WERI-Rb-1 (cell line): ENCODE measurements around the gene IMMP2L.

Experiments
- DNase-seq: peaks from one replicate; pipeline ENCODE4 v3.0.0-alpha.2; 2020
- H3K27ac ChIP-seq: fragments of 250-450 bp; sonication (Bioruptor Pico); 2 replicates; pipeline ENCODE4 v1.5.1; 2020; ENCODE audit warnings: mild to moderate bottlenecking, moderate library complexity
- H3K27me3 ChIP-seq: fragments of 250-450 bp; sonication (Bioruptor Pico); 2 replicates; pipeline ENCODE4 v1.5.1; 2021; ENCODE audit warnings: mild to moderate bottlenecking, low read depth, moderate library complexity; ENCODE audit not compliant: insufficient read depth, severe bottlenecking
- H3K36me3 ChIP-seq: fragments of 250-450 bp; sonication (Bioruptor Pico); 2 replicates; pipeline ENCODE4 v1.5.1; 2020; ENCODE audit warnings: mild to moderate bottlenecking, moderate library complexity
- H3K4me3 ChIP-seq: 2 replicates; pipeline ENCODE4 v1.5.1; 2011; ENCODE audit warnings: low read depth, mild to moderate bottlenecking, control low read depth, low read length
- H3K9me3 ChIP-seq: fragments of 250-450 bp; sonication (Bioruptor Pico); 2 replicates; pipeline ENCODE4 v1.5.1; 2021; ENCODE audit warnings: mild to moderate bottlenecking, moderate library complexity; ENCODE audit not compliant: severe bottlenecking
- TF ChIP-seq, protein P1 (sequence below): IDR thresholded peaks from 2 replicates; pipeline ENCODE4 v1.5.1; 2011; ENCODE audit warnings: low read depth, mild to moderate bottlenecking, control low read depth, inconsistent platforms, low read length

Gene IMMP2L

DNA sequence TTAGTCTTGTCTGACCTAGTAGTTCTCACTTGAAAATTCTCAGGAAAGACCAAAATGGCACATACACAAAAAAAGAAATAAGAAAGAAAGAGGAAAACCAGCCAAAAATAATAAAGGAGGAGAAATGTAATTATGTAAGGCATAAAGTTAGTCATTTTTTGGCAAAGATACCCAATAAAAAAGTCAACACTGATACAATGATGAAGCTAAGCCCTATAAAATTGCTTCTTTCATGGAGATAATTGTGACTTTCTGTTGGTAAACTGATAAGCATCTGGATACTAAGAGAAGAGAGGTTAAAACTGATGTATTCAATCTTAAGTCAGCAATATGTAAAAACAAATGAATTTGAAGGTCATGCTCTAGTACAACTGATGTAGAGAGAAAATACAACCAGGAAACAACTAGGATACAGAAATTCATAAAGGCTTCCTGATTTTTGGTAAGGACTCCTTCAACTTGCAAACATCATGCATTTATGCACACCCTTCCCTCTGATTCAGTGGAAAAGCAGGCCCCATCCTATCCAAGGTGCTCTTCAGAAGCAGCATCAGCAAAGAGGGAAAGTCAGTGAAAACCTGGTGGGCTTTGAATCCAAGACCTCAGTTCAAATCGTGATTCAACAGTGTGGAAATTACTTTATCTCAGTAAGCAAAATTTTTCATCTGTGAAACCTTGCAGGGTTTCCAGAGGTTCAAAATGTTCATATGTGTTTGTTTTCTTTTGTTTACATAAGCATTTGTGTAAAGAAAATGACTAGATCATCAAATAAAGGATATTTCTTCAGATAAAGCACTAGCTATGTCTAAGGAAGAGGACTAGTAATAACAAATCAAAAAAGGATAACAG is 32.6 kb downstream of the IMMP2L start:
- H3K27ac ChIP-seq, result no peak overlapping the region
- no peaks in the 10 kb centered on the region for H3K9me3 ChIP-seq
- TF ChIP-seq, protein P1, sequence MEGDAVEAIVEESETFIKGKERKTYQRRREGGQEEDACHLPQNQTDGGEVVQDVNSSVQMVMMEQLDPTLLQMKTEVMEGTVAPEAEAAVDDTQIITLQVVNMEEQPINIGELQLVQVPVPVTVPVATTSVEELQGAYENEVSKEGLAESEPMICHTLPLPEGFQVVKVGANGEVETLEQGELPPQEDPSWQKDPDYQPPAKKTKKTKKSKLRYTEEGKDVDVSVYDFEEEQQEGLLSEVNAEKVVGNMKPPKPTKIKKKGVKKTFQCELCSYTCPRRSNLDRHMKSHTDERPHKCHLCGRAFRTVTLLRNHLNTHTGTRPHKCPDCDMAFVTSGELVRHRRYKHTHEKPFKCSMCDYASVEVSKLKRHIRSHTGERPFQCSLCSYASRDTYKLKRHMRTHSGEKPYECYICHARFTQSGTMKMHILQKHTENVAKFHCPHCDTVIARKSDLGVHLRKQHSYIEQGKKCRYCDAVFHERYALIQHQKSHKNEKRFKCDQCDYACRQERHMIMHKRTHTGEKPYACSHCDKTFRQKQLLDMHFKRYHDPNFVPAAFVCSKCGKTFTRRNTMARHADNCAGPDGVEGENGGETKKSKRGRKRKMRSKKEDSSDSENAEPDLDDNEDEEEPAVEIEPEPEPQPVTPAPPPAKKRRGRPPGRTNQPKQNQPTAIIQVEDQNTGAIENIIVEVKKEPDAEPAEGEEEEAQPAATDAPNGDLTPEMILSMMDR, result no peak
- no peak overlapping the region for H3K4me3 ChIP-seq
- no peak for DNase-seq
- H3K36me3 ChIP-seq, result no peaks in the 10 kb centered on the region
- no peaks in the 10 kb centered on the region for H3K27me3 ChIP-seq

- no peak overlapping the region for H3K4me3 ChIP-seq
- no peaks in the 10 kb centered on the region for H3K36me3 ChIP-seq
- no peak for DNase-seq
- no peaks in the 10 kb centered on the region for H3K9me3 ChIP-seq
- TF ChIP-seq, protein P1, result no peak
- no peak overlapping the region for H3K27ac ChIP-seq
- no peaks in the 10 kb centered on the region for H3K27me3 ChIP-seq
These were observed 34.0 kb downstream of the IMMP2L start for GRCh38 chr7:111528331-111528730.

DNA sequence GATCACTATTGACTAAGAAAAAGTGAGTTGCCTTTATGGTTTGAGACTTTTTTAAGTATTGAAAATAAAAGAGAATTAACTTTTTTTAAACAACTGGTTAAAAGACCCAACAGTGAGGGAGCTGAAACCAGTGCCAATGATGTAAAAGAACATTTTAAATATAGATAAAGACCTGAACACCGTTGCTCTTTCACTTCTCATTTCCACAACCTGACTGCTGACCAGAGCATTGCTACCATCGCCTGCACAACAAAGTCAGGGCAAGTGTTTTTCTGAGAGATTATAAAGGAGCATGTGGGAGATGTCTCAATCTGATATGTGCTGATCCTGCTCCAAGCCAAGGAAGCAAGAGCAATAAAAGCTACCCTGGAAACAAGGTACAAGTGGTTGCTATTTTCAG is 34.7 kb downstream of the IMMP2L start:
- TF ChIP-seq, protein P1, result no peak
- H3K36me3 ChIP-seq, result no peaks in the 10 kb centered on the region
- no peak overlapping the region for H3K4me3 ChIP-seq
- H3K27me3 ChIP-seq, result no peaks in the 10 kb centered on the region
- no peak overlapping the region for H3K27ac ChIP-seq
- DNase-seq, result no peak
- no peaks in the 10 kb centered on the region for H3K9me3 ChIP-seq

GRCh38 chr7:111525100-111525499 is 37.2 kb downstream of the IMMP2L start:
- no peaks in the 10 kb centered on the region for H3K9me3 ChIP-seq
- H3K4me3 ChIP-seq, result no peak overlapping the region
- DNase-seq, result no peak
- H3K27ac ChIP-seq, result no peak overlapping the region
- TF ChIP-seq, protein P1, result no peak
- no peaks in the 10 kb centered on the region for H3K36me3 ChIP-seq
- no peaks in the 10 kb centered on the region for H3K27me3 ChIP-seq

DNA sequence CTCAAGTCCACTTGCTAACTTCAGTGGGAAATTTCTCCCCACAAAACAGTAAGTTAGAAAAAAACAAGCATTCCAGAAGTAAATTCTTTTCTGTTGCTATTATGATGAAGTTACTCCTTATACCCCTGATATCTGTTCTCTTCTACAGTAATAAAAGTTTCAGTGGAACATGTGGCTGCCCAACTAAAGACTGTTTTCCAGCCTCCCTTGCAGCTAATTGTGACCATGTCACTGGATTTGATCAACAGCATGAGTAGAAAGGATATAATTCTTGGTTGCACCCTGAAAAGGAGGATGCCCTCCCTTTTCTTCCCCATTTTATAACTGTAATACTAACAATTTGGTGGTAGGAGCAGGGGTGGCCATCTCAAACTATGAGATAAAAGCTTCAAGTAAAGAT is 40.6 kb downstream of the IMMP2L start:
- DNase-seq, result no peak
- H3K27me3 ChIP-seq, result no peaks in the 10 kb centered on the region
- H3K36me3 ChIP-seq, result no peaks in the 10 kb centered on the region
- H3K9me3 ChIP-seq, result no peaks in the 10 kb centered on the region
- H3K27ac ChIP-seq, result no peak overlapping the region
- TF ChIP-seq, protein P1, result no peak
- H3K4me3 ChIP-seq, result no peak overlapping the region

- Histone ChIP-seq H3K4me3 (no peak overlapping the region), H3K36me3 (no peaks in the 10 kb centered on the region), H3K27ac (no peak overlapping the region), H3K27me3 (no peaks in the 10 kb centered on the region), H3K9me3 (no peaks in the 10 kb centered on the region)
- TF ChIP-seq, protein P1, result no peak
- DNase-seq, result no peak
These were observed 44.0 kb downstream of the IMMP2L start for GRCh38 chr7:111518264-111518663.
